Measurements from ENCODE around the gene LENG1.

Gene LENG1

GRCh38 chr19:54106716-54107115, 52.8 kb downstream of the LENG1 start:
- no peak for FAIRE-seq

- FAIRE-seq, result no peak
Observed at GRCh38 chr19:54105796-54106195, 53.7 kb downstream of the LENG1 start.
